Duodenal mucosa (tissue), 2 donors: ENCODE results near the gene CYP39A1.

Experiments used
- H3K27ac ChIP-seq: one replicate; pipeline ENCODE4 v1.7.0; 2013; ENCODE audit warnings: low read depth, low read length
- H3K27me3 ChIP-seq, 2 donors: one replicate each; pipeline ENCODE4 v1.7.0; 2013; ENCODE audit warnings: low read length in 2 of 2, control low read depth in 1 of 2; ENCODE audit not compliant: insufficient read depth in 2 of 2, control insufficient read depth in 1 of 2
- H3K36me3 ChIP-seq, 2 donors: one replicate each; pipeline ENCODE4 v1.7.0; 2013; ENCODE audit warnings: low read length in 2 of 2, control low read depth in 1 of 2; ENCODE audit not compliant: insufficient read depth in 2 of 2, control insufficient read depth in 1 of 2
- H3K4me1 ChIP-seq, 2 donors: one replicate each; pipeline ENCODE4 v1.7.0; 2013; ENCODE audit warnings: low read length in 2 of 2, control low read depth in 1 of 2; ENCODE audit not compliant: insufficient read depth in 2 of 2, control insufficient read depth in 1 of 2
- H3K4me3 ChIP-seq, 2 donors: one replicate each; pipeline ENCODE4 v1.7.0; 2013; ENCODE audit warnings: low read length in 2 of 2, low read depth in 1 of 2
- H3K9ac ChIP-seq, 2 donors: one replicate each; pipeline ENCODE4 v1.7.0; 2013; ENCODE audit warnings: low read length in 2 of 2, low read depth in 1 of 2
- H3K9me3 ChIP-seq, 2 donors: one replicate each; pipeline ENCODE4 v1.7.0; 2013; ENCODE audit warnings: low read length in 2 of 2, control low read depth in 1 of 2; ENCODE audit not compliant: control insufficient read depth in 1 of 2

Gene CYP39A1

GRCh38 chr6:46573140-46573539 is 79.5 kb downstream of the CYP39A1 start:
- Histone ChIP-seq H3K9me3 (no peaks in the 10 kb centered on the region), H3K4me3 (no peak overlapping the region), H3K27me3 (no peaks in the 10 kb centered on the region), H3K27ac (no peak overlapping the region), H3K9ac (no peak overlapping the region), H3K36me3 (no peaks in the 10 kb centered on the region), H3K4me1 (no peaks in the 10 kb centered on the region)

DNA sequence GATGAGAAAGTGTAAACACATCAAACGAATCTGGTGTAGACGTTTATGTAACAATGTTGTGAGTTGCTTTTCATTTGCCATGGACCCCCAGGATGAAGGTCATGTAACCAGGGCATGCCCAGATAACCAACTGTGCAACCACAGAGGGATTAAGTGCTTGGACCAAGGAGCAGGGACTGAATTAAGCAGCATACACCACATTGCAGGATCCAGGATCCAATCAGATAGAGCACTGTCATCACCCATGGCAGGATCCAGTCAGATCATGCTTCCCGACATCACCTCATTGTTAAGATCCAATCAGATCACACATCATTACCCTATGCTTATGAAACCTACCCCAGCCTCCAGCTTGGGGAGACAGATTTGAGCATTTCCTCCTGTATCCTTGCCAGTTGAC is 87.1 kb downstream of the CYP39A1 start:
- H3K9me3 ChIP-seq: no peaks in the 10 kb centered on the region
- no peak overlapping the region for H3K27ac ChIP-seq
- H3K36me3 ChIP-seq: no peaks in the 10 kb centered on the region
- no peaks in the 10 kb centered on the region for H3K27me3 ChIP-seq
- H3K4me3 ChIP-seq: no peak overlapping the region
- H3K4me1 ChIP-seq: no peaks in the 10 kb centered on the region
- no peak overlapping the region for H3K9ac ChIP-seq

DNA sequence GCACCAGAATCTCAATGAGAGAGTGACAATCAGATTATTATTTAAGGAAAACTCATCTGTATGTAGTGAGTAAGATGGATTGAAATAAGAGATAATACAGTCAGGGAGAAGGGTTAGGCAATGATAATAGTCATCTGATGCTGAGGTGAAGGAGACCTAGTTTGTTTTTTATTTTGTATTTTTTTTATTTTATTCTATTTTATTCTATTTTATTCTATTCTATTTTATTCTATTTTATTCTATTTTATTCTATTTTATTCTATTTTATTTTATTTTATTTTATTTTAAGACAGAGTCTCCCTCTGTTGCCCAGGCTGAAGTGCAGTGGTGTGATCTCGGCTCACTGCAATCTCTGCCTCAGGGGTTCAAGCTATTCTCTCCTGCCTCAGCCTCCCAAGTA is 88.7 kb downstream of the CYP39A1 start:
- Histone ChIP-seq H3K4me3 (no peak overlapping the region), H3K4me1 (no peaks in the 10 kb centered on the region), H3K9me3 (no peaks in the 10 kb centered on the region), H3K27ac (no peak overlapping the region), H3K36me3 (no peaks in the 10 kb centered on the region), H3K27me3 (no peaks in the 10 kb centered on the region), H3K9ac (no peak overlapping the region)

- H3K36me3 ChIP-seq: no peaks in the 10 kb centered on the region
- H3K9ac ChIP-seq: no peak overlapping the region
- no peak overlapping the region for H3K4me3 ChIP-seq
- H3K27me3 ChIP-seq: no peaks in the 10 kb centered on the region
- no peak overlapping the region for H3K27ac ChIP-seq
- no peaks in the 10 kb centered on the region for H3K9me3 ChIP-seq
- no peaks in the 10 kb centered on the region for H3K4me1 ChIP-seq
Observed at GRCh38 chr6:46556053-46556452, 96.6 kb downstream of the CYP39A1 start.

DNA sequence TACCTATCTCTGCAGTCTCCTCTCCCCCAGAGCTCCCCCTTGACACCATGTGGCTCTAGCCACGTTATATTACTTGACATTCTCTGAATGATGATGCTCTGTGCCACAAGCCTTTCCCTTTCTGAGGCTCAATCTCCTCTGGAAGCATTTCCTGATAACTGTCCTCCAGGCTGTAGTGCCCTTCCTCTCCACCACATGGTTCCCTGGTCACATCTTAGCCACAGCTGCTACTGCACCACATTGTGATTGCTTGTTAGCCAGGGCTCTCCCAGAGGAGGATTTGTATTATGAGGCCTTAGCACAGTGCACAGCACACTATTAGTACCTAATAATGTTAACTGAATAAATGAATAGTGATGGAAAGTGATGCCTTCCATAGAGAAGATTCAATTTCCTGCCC is 97.5 kb downstream of the CYP39A1 start:
- Histone ChIP-seq H3K9ac (no peak overlapping the region), H3K27ac (no peak overlapping the region), H3K27me3 (no peaks in the 10 kb centered on the region), H3K4me1 (no peaks in the 10 kb centered on the region), H3K9me3 (no peaks in the 10 kb centered on the region), H3K36me3 (no peaks in the 10 kb centered on the region), H3K4me3 (no peak overlapping the region)

GRCh38 chr6:46549155-46549554 is 103.5 kb downstream of the CYP39A1 start:
- peaks cover 3 to 7% of the 10 kb centered on the region in 2 donors for H3K4me1 ChIP-seq
- H3K27me3 ChIP-seq: no peaks in the 10 kb centered on the region
- H3K36me3 ChIP-seq: no peaks in the 10 kb centered on the region
- no peak overlapping the region for H3K27ac ChIP-seq
- no peak overlapping the region for H3K9ac ChIP-seq
- H3K9me3 ChIP-seq: no peaks in the 10 kb centered on the region
- H3K4me3 ChIP-seq: no peak overlapping the region

- Histone ChIP-seq H3K27me3 (no peaks in the 10 kb centered on the region), H3K9ac (no peak overlapping the region), H3K36me3 (no peaks in the 10 kb centered on the region), H3K9me3 (no peaks in the 10 kb centered on the region), H3K4me3 (no peak overlapping the region), H3K27ac (no peak overlapping the region), H3K4me1 (no peaks in the 10 kb centered on the region)
Observed at GRCh38 chr6:46541556-46541955, 111.1 kb downstream of the CYP39A1 start.

DNA sequence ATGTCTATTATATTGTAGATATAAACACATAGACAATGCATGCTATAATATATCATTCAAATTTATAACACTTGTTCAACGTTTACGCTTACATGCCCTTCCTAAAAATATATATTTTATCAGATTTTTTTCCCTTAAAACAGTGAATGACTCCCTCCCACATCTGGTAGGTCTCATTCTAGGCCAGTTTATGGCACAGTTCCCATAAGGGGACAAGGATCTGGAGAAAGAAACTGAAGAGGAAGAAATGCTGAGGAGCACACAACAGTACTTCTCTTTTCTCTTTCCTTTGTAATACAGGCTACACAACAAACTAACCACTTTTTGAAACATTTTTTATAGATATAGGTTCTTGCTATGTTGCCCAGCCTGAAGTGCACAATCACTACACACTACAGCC is 112.8 kb downstream of the CYP39A1 start:
- Histone ChIP-seq H3K27me3 (no peaks in the 10 kb centered on the region), H3K9ac (no peak overlapping the region), H3K4me3 (no peak overlapping the region), H3K36me3 (no peaks in the 10 kb centered on the region), H3K4me1 (no peaks in the 10 kb centered on the region), H3K27ac (no peak overlapping the region), H3K9me3 (peaks cover 0 to 4% of the 10 kb centered on the region in 2 donors)

DNA sequence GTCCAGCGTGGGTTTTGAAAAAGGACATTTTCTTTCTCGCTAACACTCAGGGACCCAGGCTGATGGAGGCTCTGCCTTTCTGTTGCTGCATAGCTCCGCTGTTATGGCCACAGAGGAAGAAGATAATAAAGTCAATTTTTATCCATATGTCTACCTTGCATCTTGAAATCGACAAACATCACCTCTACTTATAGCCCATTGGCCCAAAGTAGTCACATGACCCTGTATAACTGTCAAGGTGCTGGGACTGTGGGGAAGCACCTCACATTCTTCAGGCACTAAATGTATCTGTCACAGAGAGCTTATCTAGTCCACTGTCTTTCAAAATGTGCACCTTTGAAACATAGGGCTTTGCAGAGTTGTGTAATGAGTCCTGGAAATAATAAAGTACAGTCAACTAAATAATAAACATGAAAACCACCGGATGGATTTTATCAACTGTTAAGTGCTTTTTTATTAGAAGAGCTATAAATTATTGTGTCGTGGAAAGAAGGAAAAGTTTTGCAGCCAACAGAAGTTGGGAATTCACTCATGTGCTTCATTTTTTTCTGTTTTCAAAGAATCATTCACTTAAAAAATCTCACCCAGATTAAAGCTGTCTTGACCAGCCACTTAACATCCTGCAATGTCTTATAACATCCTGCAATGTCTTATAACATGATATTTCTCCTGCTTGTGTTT is 113.7 kb downstream of the CYP39A1 start:
- no peak overlapping the region for H3K9ac ChIP-seq
- no peaks in the 10 kb centered on the region for H3K36me3 ChIP-seq
- H3K4me3 ChIP-seq: no peak overlapping the region
- H3K27me3 ChIP-seq: no peaks in the 10 kb centered on the region
- H3K27ac ChIP-seq: no peak overlapping the region
- no peaks in the 10 kb centered on the region for H3K4me1 ChIP-seq
- peaks cover 0 to 4% of the 10 kb centered on the region in 2 donors for H3K9me3 ChIP-seq

- Histone ChIP-seq H3K9me3 (peaks cover 0 to 4% of the 10 kb centered on the region in 2 donors), H3K4me1 (no peaks in the 10 kb centered on the region), H3K4me3 (no peak overlapping the region), H3K36me3 (no peaks in the 10 kb centered on the region), H3K9ac (no peak overlapping the region), H3K27me3 (no peaks in the 10 kb centered on the region), H3K27ac (no peak overlapping the region)
Observed at GRCh38 chr6:46530896-46531295, 121.7 kb downstream of the CYP39A1 start.
